ENCODE results near the gene RFX2. TPM values are rescaled to one million over a fixed set of nuclear protein-coding genes. Genes with fewer than 3 reads are reported as not detected.

The RFX2 gene
- total and polyA plus RNA-seq, 2 experiments from 2014 or later: 2.3 to 4.9 TPM

DNA sequence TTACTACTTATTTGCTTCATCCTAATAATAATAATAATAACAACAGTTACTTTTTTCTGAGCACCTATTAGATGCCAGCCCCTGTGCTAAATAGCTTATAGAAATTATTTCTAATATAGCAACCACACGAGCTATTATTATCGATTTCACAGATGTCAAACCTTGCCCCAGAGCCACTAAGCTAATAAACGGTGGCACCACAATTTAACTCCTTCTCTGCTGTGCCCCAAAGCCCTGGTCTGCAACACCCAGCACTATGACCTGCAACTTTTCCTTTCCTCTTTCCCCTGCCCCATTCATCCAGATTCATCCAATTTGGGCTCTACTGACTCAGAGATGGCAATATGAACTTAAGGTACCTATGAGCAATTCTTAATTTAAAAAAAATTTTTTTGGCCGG is 6.4 kb downstream of the RFX2 start:
- WGBS (ENCODE audit: low lambda C conversion rate, missing lambda C conversion rate): 76% methylated on average over 4 of the region's 4 CpGs
- Histone ChIP-seq H3K9me2 (replicated peaks; ENCODE audit: insufficient read depth) (no peaks in the 10 kb centered on the region), H3K27me3 (no peaks in the 10 kb centered on the region), H3K79me2 (no peaks in the 10 kb centered on the region), H4K20me1 (ENCODE audit: insufficient read depth, poor library complexity, severe bottlenecking) (no peaks in the 10 kb centered on the region), H3K36me3 (replicated peaks; ENCODE audit: insufficient read depth, low read depth) (no peaks in the 10 kb centered on the region), H2AFZ (no peak overlapping the region), H3K4me3 (no peak overlapping the region), H3K4me2 (no peak overlapping the region), H3K9me3 (ENCODE audit: low read depth) (no peaks in the 10 kb centered on the region), H3K4me1 (ENCODE audit: insufficient read depth) (peaks cover 5% of the 10 kb centered on the region), H3K27ac (no peak overlapping the region)
- DNase-seq (ENCODE audit: low spot score): no peak
- TF ChIP-seq EZH2phosphoT487 (IDR thresholded peaks at IDR 0.05; ENCODE audit: low read depth, severe bottlenecking, unreplicated experiment) (no peak), EZH2 (IDR thresholded peaks at IDR 0.05; ENCODE audit: borderline replicate concordance) (no peak)
- TF ChIP-seq, protein P1, sequence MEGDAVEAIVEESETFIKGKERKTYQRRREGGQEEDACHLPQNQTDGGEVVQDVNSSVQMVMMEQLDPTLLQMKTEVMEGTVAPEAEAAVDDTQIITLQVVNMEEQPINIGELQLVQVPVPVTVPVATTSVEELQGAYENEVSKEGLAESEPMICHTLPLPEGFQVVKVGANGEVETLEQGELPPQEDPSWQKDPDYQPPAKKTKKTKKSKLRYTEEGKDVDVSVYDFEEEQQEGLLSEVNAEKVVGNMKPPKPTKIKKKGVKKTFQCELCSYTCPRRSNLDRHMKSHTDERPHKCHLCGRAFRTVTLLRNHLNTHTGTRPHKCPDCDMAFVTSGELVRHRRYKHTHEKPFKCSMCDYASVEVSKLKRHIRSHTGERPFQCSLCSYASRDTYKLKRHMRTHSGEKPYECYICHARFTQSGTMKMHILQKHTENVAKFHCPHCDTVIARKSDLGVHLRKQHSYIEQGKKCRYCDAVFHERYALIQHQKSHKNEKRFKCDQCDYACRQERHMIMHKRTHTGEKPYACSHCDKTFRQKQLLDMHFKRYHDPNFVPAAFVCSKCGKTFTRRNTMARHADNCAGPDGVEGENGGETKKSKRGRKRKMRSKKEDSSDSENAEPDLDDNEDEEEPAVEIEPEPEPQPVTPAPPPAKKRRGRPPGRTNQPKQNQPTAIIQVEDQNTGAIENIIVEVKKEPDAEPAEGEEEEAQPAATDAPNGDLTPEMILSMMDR (IDR thresholded peaks at IDR 0.05; ENCODE audit: poor library complexity): no peak

DNA sequence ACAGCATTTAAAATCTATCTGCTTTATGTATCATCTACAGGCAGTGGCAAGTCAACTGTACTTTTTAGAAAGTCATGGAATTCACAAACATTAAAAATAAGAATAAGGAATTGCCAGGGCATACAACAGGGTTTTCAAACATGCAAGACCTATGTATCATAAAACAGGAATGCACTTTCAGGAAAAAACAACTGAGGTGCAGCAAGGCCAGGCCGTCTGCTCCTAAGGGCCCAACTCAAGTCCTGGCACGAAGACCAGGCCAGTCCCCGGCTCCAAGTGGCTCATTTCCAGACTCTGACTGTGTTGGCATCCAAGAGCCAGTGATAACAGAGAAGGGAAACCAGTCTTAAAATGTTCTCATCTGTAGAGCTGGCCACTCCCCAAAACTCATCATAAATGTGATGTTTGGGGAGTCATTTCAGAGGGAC is 7.1 kb downstream of the RFX2 start:
- Histone ChIP-seq H4K20me1 (ENCODE audit: insufficient read depth, poor library complexity, severe bottlenecking) (no peaks in the 10 kb centered on the region), H3K27me3 (no peaks in the 10 kb centered on the region), H3K4me1 (ENCODE audit: insufficient read depth) (peaks cover 5% of the 10 kb centered on the region), H2AFZ (no peak overlapping the region), H3K27ac (no peak overlapping the region), H3K4me2 (no peak overlapping the region), H3K4me3 (no peak overlapping the region), H3K9me2 (replicated peaks; ENCODE audit: insufficient read depth) (no peaks in the 10 kb centered on the region), H3K36me3 (replicated peaks; ENCODE audit: insufficient read depth, low read depth) (no peaks in the 10 kb centered on the region), H3K79me2 (no peaks in the 10 kb centered on the region), H3K9me3 (ENCODE audit: low read depth) (no peaks in the 10 kb centered on the region)
- no peak for DNase-seq (ENCODE audit: low spot score)
- WGBS (ENCODE audit: low lambda C conversion rate, missing lambda C conversion rate): 72% methylated on average over 3 of the region's 3 CpGs
- TF ChIP-seq, protein P1 (IDR thresholded peaks at IDR 0.05; ENCODE audit: poor library complexity): no peak
- no peak for TF ChIP-seq EZH2 (IDR thresholded peaks at IDR 0.05; ENCODE audit: borderline replicate concordance)
- no peak for TF ChIP-seq EZH2phosphoT487 (IDR thresholded peaks at IDR 0.05; ENCODE audit: low read depth, severe bottlenecking, unreplicated experiment)

DNA sequence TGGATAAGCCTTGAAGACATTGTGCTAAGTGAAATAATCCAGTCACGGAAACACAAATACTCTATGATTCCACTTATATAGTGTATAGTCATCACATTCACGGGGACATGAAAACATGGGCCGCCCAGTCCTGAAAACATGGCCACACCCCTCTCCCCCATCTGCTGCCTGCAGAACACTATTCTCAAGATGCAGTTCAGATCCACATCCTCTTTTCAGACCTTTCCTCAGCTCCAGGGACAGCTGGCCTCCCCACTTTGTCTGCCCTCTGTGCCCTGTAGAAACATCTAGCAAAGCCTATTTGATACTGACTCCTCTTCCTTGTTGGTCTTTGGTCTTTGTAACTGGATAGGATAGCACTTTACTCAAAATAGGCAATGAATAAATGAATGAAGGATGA is 8.3 kb downstream of the RFX2 start:
- no peaks in the 10 kb centered on the region for H3K9me3 ChIP-seq (ENCODE audit: low read depth)
- H4K20me1 ChIP-seq (ENCODE audit: insufficient read depth, poor library complexity, severe bottlenecking): no peaks in the 10 kb centered on the region
- no peaks in the 10 kb centered on the region for H3K36me3 ChIP-seq (replicated peaks; ENCODE audit: insufficient read depth, low read depth)

More for the DNA sequence above, 8.3 kb downstream of the RFX2 start:
- no peak overlapping the region for H3K4me3 ChIP-seq
- H3K79me2 ChIP-seq: no peaks in the 10 kb centered on the region
- H3K9me2 ChIP-seq (replicated peaks; ENCODE audit: insufficient read depth): no peaks in the 10 kb centered on the region
- H3K27me3 ChIP-seq: no peaks in the 10 kb centered on the region
- WGBS (ENCODE audit: low lambda C conversion rate, missing lambda C conversion rate): 94% methylated on average over 3 of the region's 3 CpGs
- TF ChIP-seq, protein P1 (IDR thresholded peaks at IDR 0.05; ENCODE audit: poor library complexity): no peak
- no peak for TF ChIP-seq EZH2 (IDR thresholded peaks at IDR 0.05; ENCODE audit: borderline replicate concordance)
- no peak for TF ChIP-seq EZH2phosphoT487 (IDR thresholded peaks at IDR 0.05; ENCODE audit: low read depth, severe bottlenecking, unreplicated experiment)
- H3K27ac ChIP-seq: no peak overlapping the region
- DNase-seq (ENCODE audit: low spot score): no peak
- peaks cover 5% of the 10 kb centered on the region for H3K4me1 ChIP-seq (ENCODE audit: insufficient read depth)
- H3K4me2 ChIP-seq: no peak overlapping the region
- no peak overlapping the region for H2AFZ ChIP-seq
